Fibroblast of skin of left biceps (primary cell): ENCODE data around the gene RIPK1.
A peak's percentile ranks its signal among the peaks of the same experiment; 100 is the strongest.

Experiments used
- DNase-seq, 2 experiments: peaks; one replicate each; pipeline ENCODE4 v3.0.0-alpha.2; 2013; ENCODE audit warnings: low read depth in 2 of 2

The RIPK1 gene

DNA sequence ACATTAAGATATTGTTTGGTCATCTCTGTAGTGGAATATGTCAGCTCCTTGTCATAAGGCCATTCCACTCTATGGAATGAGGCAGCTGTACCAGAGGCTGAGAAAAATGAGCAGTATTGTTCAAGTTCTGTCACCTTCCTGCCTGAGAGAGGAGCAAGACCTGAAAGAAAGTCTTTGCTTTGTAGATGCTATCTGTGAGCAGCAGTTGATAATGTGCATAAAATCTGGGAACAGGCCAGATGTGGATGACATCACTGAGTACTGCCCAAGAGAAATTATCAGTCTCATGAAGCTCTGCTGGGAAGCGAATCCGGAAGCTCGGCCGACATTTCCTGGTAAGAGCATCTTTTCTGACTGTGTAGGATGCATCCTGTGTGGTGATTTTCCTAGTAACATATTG, 16.8 kb downstream of the RIPK1 start:
- DNase-seq, result no peak

DNA sequence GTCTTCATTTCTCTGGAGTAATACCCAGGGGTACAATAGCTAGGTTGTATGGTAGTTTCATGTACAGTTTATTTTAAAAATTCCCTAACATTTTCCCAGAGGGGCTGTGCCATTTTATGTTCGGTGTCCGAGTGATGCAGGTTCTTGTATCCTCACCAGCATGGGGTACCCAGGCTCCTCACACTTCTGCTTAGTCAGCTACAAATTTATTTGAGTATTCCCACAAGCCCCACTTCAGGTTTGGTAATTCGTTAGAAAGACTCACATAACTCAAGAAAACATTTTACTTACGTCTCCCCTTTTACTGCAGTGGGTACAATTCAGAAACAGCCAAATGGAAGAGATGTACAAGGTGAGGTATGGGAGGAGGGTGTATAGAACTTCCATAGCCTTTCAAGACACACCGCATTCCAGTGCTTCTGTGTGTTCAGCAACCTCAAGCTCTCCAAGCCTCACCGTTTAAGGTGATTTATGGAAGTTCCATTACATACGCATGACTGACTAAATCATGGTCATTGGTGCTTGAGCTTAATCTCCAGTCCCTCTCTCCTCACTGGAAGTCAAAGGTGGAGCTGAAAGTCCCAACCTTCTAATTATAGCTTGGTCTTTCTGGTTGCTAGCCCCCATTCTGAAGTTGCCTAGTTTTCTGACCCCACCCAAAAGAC, 18.1 kb downstream of the RIPK1 start:
- DNase-seq, result no peak

DNA sequence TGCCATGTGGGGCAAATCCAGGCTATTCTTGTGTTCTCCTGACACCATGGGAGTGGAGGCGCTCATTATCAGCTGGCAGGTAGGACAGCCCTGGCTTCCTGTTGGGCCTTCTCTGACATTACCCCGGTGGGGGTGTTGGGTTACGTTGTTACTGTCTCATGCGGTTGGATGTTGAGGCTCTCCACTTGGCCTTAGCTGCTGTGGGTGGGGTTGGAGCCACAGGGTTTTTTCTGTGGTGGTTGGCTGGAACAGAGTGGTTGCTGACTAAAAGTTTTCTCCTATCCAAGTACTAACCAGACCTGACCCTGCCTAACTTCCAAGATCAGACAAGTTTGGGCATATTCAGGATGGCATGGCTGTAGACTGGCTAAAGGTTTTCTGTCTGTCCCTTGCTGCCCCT, 20.2 kb downstream of the RIPK1 start:
- DNase-seq, result no peak

DNA sequence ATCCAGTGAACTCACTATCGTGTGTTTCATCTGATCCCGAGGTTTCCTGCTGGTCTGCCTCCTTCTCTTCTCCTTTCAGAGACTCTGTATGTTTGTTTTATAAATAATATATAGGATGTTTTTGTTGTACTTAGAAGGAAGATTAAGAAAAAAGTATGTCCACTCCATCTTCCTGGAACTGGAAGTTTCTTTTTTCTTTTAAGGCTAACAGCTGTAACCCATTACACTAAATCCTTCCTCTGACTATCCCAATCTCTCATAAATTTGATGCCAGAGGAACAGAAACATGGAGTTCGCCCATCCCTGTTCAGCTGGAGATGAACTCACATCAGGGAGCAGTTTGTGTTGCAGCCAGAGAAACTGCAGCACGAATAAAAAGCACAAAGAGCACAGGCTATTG, 20.7 kb downstream of the RIPK1 start:
- no peak for DNase-seq

DNA sequence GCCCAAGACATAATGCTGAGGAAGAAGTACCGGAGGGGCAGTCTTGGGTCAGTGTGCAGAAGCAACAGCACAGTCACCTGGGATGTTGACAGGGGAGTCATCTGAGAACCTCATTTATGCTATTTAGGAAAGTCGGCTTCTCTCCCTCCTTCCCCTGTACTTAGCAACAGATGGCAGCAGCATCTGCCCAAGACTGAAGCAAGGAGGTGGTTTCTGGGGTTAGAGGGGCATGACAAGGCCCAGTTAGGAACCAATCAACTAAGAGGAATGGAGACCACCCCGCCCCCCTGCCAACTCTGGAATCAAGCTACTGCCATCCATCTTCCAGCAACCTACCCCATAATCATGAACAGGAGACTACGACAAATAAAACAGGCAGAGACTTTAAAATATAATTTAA, 21.7 kb downstream of the RIPK1 start:
- no peak for DNase-seq

DNA sequence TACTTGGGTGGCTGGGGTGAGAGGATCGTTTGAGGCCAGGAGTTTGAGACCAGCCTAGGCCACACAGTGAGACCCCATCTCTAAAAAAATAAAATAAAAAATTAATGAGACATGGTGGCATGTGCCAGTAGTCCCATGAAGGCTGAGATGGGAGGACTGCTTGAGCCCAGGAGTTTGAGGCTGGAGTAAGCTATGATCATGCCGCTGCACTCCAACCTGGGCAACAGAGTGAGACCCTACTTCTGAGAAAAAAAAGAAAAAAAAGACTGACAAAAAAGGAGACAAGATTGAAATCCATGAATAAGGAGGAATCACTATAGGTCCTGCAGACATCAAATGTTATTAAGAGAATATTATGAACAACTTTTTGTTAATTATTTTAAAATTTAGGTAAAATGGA, 26.5 kb downstream of the RIPK1 start:
- DNase-seq, result no peak

DNA sequence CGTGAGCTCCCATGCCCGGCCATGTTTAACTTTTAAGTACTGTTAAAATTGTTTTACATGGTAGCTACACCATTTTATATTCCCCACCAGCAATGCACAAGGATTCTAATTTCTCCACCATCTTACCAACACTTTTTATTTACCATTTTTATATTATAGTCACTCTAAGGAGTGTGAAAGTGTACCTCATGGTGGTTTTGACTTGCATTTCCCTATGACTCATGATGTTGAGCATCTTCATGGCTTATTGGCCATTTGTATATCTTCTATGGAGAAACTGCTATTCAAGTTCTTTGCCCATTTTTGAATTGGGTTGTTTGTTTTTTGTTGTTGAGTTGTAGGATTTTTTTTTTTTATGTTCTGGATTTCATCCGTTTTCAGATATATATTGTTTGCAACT, 34.6 kb downstream of the RIPK1 start:
- DNase-seq, result no peak

DNA sequence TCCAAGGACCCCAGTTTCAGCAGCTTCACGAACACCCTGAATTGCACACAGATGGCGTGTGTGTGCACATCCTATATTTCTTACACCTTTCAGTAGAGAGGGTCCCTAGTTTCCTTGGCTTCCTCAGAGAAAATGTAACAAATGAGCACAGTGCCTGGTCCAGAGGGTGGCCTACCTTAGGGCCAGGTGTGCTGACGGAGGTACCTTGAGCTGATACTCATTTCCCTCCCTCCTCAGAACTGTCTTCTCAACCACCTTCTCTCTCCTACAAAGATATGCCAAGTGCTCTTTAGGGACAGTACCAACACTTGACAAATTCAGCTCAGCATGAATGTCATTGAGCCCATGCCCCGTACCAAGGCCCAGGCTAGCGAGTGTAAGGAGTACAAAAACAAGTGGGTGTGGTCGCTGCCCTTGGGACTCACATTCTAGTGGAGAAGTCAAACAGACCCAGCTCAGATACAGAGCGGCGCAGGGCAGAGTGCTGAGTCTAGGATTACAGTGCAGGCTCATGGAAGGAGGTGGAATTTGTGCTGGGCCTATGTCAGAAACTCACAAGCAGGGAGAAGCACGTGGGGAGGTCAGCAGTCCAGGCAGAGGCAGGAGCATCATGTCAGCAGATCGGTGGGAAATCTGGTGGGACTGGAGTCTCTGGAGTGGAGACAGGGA, 40.6 kb downstream of the RIPK1 start:
- DNase-seq, result no peak

DNA sequence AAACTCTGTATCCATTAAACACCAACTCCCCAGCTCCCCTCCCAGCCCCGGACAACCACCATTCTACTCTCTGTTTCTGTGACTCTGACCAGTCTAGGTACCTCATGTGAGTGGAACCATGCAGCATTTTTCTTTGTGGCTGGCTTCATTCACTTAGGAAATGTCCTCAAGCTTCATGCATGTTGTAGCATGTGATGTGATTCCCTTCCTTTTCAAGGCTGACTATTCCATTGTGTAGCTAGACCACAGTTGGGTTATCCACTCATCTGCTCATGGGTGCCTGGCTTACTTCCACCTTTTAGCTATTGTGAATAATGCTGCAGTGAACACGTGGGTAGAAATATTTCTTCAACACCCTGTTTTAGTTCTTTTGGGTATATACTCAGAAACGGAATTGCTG, 41.5 kb downstream of the RIPK1 start:
- no peak for DNase-seq

DNA sequence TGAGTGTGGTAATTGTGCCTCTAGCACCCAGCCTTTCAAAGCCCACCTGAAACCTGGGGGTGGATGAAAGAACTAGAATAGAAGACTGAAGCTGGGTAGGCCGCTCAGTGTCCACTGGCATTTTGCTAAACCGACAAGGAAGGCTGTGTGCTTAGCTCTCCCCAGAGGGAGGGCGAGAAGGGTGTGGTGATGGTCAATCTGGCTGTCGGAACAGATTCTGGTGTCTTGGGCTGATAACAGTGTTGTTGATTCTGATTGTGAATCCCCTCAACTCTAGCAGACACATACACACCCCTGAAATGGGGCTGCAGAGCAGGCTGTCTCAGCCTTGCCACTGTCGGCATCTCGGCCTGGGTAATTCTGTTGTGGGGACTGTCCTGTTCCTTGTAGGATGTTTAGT, 46.1 kb downstream of the RIPK1 start:
- DNase-seq, result no peak

DNA sequence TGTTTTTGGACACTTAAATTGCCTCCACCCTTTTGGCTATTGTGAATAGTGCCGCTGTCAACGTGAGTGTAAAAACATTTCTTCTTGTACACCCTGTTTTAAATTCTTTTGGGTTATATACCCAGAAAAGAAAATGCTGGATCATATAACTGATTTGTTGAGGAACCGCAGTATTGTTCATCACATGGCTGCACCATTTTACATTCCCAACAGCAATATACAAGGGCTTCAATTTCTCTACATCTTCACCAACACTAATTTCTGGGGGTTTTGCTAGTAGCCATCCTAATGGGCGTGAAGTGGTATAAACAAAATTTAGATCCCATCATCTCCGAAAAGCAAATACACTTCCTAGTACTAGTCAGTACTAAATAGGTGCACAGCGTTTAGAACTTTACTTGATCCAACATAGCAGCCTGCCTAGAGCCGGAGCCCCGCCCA, 49.6 kb downstream of the RIPK1 start:
- no peak for DNase-seq

DNA sequence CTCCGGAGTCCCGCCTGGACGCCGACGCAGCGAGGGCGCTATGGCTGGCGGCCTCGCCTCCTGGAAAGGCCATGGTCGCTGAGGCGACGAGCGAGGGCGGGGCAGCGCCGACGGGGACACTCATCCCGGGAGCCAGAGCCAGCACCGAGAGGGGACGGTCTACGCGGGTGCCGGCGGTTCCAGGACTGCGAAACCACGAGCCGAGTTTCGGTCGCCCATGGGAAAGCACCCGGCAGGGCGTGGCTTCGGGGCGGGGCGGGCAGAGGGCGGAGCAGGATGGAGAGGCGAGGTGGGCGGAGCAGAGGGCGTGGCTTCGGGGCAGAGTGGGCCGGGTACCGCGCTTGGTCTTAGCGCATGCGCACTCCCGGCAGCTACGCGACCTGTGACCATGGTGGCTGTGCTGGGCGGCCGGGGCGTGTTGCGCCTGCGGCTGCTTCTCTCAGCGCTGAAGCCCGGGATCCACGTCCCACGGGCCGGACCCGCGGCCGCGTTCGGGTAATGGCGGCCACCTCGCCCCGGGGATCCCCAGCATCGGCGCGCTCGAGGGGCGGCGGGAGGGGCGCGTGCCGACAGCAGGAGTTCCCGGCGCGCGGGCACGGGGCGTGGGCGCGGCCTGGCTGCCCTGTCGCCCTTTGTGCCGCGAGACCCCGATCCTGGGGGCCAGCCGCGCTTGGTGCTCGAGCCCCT, 50.2 kb downstream of the RIPK1 start, which contains the start of gene BPHL:
BPHL (plus strand) TSS at position 359 of the 687 bp plus-strand sequence; CDS start at position 389, 30 bp downstream.
- peak; percentile 65 to 69 for DNase-seq

DNA sequence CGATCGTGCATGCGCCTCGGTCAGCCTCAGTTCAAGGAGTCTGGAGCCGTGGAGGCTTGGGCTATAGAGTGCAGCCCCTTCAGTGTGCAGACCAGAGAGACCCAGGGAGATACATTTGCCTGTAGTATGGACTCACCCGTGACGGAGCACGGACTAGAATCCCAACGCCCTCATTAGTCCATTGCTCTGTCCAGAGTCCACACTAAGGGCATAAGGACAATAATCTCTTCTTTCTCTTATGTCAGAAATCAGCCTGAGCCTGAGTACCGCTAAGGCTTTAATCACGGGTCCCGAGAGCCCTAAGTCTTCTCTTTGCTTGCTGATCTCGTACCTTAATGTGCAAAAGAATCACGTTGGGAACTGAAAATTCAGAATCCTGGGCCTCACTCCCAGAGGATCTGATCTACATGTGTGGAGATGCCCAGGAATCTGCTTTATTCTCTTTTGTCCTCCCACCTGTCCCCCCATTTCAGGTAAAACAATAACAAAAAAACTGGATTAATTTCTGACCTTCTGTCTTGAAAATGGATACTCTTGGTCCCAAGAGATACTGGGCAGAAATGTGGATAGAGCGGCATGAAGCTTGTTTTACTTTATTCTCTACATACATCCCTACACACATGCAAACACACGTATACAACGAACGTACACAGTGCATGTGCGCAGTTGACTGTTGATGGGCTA, 50.9 kb downstream of the RIPK1 start:
- DNase-seq, result no peak

DNA sequence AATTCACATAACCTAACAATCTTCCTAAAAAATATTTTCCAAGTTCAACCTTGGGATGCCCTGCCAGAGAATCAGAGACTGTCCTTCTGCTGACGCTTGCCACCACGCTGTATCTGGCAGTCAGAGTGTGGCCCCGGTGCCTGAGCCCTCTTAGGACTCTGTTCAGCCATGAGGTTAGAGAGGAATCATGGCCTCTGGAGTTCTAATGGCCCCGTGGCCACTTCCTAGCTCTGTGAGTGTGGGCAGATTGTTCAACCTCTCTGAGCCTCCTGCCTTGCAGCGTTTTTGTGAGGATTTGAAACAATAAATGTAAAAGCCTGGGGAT, 52.4 kb downstream of the RIPK1 start:
- DNase-seq, result no peak

DNA sequence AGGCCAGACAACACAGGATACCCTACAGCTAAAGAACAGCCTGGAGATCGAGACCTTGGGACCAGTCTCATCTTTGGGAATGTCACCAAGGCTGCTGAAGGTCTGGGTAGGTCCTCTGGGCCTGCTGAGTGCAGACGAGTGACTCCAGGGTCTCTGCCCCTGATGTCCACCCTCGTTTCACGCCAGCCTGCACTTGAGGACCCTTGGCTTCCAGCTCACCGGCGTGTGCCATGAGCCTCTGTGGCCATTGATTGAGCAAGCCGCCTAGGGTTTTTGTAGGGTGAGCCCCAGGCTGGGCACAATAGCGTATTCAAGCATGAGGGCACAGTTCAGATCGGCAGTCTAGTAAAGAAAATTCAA, 54.5 kb downstream of the RIPK1 start:
- DNase-seq, result no peak

DNA sequence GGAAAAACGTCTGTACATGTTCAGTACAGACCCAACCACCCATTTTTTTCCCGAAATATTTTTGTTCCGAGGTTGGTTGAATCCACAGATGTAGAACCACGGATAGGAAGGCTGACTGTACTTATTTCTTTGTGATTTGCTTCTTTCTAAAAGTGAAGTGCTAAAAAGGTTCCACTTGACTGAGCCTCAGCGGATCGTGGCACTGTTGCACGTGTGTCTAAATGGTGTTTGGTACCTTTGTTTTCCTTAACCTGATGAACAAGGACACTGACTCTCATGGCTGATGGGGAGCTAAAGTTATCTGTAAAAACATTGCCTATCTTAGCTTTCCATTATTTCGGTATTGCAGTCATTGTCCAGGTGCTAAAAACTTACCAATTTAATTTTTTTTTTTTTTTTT, 56.4 kb downstream of the RIPK1 start:
- no peak for DNase-seq

DNA sequence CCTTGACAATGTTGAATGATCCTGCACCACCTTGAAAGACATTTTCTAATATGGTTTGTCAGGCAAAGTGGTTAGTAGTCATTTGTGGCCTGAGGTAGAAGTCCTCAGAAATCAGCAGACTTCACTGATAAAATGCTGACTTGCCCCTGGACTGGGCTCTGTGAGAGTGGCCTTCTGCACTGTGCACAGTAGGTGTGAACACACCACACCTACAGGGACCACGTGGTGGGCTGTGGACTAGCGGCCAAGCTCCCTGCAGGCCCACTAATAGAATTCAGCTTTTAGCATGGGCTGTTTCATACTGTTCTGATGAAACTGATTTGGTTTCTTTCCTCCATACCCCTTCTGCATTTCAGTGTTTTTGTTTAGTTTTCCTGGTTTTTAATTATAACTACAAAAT, 57.5 kb downstream of the RIPK1 start:
- no peak for DNase-seq

DNA sequence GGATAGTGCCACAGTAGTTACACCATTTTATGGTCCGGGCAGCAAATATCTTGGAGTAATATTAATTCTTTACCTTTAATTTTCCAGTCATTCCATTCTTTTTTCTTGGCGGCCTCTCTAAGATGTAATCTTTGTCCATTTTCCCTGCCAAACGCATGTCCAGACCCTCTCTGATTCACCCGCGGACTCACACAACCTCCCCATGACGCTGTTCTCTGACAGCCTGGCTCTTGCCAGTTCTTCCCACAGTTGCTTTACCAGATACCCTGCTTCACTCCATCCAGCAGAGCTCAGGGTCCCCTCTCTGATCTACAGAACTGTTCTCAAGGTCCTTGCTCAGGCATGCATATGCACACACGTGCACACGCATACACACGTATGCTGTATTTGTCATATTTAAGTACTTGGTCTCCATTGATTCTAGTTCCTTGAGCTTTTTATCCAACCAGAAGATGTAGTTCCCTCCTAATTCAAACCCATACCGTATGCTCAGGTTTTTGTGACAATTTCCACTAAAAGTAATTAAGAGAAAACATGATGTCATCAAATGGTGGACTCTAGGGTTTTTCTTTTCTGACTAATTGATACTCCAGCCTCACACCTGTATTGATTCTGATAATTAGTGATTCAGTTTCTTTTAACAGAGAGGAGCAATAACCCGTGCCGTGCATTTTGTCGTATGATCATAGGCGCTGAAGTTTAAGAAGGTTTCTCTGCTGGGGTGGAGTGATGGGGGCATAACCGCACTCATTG, 60.2 kb downstream of the RIPK1 start:
- no peak for DNase-seq

DNA sequence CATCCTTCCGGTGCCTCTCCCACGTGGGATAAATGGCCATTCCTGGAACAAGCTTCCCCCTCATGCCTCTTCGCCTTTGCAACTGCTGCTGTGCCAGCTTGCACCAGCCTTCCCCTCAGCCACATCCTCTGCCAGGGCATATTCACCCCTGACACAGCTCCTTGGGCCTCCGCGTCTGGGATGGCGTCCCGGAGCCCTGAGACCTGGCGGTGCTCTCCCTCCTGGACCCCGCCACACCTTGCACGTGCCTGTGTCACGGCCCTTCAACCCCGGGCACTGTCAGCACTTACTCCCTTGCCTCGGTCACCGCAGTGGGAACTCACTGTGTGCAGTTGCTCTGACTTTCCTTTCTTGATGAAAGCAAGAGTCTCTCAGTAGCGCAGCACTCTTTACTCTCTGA, 63.4 kb downstream of the RIPK1 start:
- no peak for DNase-seq

DNA sequence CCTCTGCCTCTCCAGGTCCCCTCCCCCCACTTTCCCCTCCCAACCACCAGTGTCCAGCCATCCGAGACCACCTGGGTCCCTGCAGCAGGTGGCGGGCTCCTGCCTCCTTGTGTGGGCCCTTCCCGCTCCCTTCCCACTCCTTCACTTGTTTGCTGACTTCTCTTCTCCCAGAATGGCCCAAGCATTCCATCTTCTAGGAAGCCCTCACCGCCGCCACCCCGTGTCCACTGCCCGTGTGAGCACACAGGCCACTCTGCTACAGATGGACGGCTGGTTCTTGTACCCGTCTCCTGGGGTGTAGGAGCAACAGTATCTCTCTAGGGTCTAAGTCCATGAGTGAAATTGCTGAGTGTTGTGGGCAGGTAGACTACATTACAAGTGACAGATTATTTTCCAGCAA, 65.2 kb downstream of the RIPK1 start:
- no peak for DNase-seq

DNA sequence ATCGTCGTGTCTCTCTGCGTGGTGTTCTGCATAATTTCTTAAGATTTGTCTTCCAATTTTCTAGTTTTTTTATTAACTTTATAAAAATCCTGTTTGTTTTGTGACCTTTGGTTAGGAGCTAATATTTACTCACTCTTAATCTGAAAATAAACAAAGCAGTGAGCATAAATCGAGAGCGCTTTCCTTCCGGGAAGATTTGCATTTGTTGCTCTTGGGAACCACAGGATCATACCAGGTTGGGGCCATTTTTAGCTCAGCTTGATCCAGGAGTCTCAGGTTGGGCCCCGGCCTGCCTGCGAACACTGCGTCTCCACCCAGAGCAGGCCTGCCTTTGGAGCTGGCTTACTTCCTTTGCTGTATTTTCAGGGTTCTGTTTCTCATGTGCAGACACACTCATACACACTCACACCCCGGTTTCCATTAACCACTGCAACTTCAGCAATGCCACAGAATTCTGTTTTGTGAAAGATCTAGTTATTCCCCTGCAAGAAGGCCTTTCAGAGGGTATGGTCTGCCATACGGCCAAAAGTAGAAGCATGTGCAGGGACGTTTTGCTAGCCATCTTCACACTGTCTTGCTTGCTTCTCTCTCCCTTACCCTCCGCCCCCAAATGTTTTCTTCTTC, 67.5 kb downstream of the RIPK1 start:
- DNase-seq, result no peak
